AG09319 (cell line): Measurements from ENCODE around the gene ACE2.

Experiments used
- DNase-seq: peaks from one replicate; pipeline ENCODE4 v3.0.0-alpha.2; 2010; ENCODE audit warnings: low read depth; ENCODE audit errors: extremely low read depth
- TF ChIP-seq, protein P1 (sequence below): IDR thresholded peaks from 2 replicates; pipeline ENCODE4 v1.5.1; 2011; ENCODE audit warnings: low read depth, mild to moderate bottlenecking, inconsistent platforms, low read length, moderate library complexity

ACE2 gene

DNA sequence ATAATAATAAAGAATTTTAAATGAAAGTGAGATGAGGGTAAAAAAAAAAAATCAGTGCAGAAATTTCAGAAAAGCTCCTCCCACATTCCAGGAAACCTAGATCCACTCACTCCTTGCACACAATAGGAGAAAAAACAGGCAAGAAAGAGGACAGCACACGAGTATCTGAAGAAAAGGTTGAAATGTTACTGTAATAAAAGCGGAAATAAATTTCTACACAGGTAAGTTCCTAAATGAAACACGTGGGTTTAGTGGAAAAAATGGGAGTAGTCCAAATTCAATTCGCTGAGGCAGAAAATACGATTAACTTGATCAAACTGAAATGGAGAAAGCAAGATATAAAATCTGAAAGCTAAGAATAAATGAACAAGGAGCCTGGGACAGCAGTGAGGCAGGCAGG is 2.0 kb upstream of the ACE2 start:
- no peak for DNase-seq
- TF ChIP-seq, protein P1, sequence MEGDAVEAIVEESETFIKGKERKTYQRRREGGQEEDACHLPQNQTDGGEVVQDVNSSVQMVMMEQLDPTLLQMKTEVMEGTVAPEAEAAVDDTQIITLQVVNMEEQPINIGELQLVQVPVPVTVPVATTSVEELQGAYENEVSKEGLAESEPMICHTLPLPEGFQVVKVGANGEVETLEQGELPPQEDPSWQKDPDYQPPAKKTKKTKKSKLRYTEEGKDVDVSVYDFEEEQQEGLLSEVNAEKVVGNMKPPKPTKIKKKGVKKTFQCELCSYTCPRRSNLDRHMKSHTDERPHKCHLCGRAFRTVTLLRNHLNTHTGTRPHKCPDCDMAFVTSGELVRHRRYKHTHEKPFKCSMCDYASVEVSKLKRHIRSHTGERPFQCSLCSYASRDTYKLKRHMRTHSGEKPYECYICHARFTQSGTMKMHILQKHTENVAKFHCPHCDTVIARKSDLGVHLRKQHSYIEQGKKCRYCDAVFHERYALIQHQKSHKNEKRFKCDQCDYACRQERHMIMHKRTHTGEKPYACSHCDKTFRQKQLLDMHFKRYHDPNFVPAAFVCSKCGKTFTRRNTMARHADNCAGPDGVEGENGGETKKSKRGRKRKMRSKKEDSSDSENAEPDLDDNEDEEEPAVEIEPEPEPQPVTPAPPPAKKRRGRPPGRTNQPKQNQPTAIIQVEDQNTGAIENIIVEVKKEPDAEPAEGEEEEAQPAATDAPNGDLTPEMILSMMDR, result no peak

DNA sequence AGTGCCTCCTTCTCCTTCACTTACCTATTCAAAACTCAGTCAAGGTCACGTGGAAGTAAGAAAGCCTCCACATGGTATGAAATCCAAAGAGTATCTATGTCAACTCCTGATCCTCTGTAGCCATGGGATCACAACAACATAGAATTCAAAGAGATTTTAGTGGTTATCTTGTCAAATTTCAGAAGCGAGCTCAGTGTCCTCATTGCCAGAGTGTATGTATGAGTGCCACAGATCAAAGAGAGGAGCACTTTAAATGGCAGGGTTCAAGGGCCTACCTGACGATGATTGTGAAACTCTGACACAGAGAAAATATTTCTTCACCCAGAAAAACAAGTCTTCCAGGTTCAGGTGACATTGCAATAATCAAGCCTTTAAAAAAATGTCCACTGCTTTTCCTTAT is 1.2 kb upstream of the ACE2 start:
- TF ChIP-seq, protein P1, result no peak
- no peak for DNase-seq

DNA sequence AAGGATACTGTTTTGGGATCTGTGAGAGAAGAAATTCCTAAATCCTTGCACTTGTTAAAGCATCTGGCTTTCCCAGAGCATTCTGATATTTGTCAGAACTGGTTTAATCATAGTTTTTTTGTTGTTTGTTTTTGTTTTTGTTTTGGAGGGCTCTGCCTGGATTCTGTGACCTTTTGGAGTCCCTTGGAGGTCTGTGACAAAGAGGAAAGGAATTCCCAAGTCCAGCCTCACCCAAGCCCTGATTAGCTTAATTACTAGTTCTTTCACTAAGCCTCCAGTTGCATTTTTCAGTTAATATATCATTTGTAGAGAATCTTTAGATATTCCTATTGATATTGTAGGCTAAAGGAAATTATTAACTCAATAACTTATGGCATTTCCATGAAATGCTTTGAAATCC is 711 bp downstream of the ACE2 start:
- no peak for DNase-seq
- TF ChIP-seq, protein P1, result no peak

DNA sequence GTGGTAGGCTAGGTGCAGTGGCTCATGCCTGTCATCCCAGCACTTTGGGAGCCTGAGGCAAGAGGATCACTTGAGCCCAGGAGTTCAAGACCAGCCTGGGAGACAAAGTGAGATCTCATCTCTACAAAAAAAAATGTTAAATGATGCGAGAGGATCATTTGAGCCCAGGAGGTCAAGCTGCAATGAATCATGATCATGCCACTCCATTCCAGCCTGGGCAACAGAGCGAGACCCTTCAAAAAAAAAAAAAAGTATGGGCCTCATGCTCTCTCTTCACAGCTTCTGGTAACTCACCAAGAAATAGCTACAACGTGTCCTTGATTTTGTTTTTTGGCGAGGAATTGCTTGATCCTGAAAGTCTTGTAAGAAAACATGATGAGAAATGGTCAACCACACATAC is 1.3 kb downstream of the ACE2 start:
- no peak for DNase-seq
- TF ChIP-seq, protein P1, result no peak

DNA sequence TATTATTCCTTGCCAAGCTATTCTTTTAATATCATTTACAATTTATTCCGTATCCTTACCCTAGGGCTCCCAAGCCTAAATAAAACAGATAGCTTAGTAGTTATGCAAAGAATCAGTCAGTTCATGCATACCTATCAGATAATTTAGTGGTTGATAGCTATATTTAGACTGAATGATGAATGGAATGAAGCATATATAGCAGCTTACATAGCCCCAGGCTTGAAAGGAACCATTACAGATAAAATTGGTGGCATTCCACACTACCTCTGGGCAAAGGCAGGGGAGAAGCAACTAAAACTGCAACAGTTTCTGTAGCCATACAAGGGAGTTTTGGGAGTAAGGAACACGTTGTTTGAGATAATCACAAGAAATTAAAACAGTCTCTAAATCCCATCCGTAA is 2.7 kb downstream of the ACE2 start:
- no peak for DNase-seq
- TF ChIP-seq, protein P1, result no peak

DNA sequence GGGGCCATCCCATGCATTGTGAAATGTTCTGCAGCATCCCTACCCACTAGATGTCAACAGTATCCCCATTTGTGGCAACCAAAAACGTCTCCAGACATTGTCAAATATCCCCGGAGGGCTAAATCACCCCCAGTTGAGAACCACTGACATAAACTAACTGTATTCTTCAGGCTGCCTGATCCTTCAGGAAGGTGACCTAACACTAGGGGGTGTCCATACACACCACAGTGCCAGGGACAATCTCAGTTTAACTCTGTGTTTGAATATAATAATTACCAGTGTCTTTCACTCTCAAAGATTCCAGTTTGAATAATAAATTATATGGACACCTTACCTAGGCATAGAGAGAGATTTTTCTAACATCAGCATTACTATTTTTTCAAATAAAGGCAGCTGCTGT is 6.4 kb downstream of the ACE2 start:
- no peak for DNase-seq
- TF ChIP-seq, protein P1, result no peak; the same call in 1 of the 2 replicates

DNA sequence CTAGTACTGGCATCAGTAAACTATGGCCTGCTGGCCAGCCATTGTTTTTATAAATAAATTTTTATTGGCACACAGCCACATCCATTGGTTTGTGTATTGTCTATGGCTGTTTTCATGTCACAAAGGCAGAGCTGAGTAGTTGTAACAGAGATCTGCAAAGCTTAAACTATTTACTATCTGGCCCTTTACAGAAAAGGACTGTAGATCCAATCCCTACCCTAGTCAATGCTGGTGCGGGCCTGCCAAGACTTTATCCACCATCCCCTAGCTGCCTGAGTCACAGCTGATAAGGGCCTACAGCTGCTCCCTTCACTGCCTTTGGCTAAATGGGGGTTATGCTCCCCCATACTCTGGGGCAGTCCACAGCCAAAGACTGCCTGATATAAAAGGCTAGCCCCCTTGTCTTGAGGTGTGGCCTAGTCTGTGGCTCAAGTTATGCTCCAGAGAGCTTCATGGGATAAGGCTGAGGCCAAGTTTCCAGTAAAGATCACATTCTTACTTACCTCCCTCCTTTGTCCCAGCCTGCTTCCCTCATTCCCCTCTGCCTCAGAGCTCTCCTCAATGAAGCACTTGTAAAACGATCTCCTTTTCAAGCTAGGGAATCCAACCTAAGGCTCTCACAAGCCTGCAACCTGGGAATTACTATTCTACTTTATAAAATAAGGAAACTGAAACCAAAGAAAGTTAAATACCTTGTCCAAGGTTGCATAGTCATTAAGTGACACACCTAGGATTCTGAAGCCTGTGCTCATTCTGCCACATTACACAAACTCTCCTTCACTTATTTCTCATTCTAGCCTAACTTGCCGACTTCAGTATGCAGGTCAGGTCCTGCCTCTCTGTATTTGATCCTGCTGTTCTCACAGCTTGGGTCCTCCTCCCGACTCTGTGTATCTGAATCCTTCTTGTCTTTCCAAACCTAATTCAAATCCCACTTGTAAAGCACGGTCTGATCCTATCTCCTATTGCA is 20.7 kb downstream of the ACE2 start:
- DNase-seq, result no peak
- TF ChIP-seq, protein P1, result no peak
